Activated CD8-positive, alpha-beta memory T cell treated with anti-CD3 and anti-CD28 coated beads for 48 hours (primary cell): ENCODE data around the gene KRTAP2-1.
"Not testable (repeated sequence)": the region's sequence is repeated elsewhere in the genome, so short reads cannot be mapped to it uniquely, and the experiment has no call there.

Experiments
- DNase-seq, 3 experiments: peaks; one replicate each; pipeline ENCODE4 v3.0.0-alpha.2; 2020; ENCODE audit warnings: low read depth in 2 of 3, low spot score in 2 of 3

KRTAP2-1 gene

DNA sequence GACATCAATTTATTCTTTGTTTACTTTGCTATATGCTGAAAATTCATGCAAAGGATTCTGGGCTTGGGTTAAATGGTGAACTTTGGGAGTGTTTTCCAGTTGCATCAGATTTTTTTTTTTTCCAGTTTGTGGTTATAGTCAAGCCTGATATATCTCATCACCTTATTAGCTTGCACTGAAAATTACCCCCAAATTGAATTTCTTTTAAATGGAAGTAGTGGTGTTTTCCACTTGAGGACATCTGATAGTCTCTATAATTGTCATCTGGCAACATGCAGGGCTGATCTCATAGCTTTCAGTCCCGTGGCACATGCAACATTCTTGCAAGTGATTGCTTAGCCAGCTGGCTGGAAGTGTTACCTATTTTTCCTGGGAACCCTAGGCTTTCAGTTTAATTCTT is 33.5 kb downstream of the KRTAP2-1 start:
- DNase-seq = no peak

DNA sequence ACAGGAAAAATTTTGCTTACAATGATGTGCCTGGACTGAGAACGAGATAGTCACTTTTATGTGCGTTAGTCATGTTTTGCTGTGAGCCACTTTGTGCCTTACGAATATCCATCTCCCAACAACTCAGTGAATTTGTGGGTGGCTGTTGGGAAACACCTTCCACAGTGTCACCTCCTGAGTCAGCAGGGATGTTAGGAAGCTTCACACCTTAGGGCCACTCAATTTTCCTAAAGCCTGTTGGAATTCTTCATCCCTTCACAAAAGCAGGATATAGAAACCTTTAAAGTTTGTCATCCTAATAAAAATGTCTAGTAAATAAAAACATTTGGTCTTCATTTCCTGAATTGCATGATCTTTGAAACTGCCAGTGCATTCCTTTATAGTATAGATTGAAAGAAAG is 33.9 kb downstream of the KRTAP2-1 start:
- no peak for DNase-seq

DNA sequence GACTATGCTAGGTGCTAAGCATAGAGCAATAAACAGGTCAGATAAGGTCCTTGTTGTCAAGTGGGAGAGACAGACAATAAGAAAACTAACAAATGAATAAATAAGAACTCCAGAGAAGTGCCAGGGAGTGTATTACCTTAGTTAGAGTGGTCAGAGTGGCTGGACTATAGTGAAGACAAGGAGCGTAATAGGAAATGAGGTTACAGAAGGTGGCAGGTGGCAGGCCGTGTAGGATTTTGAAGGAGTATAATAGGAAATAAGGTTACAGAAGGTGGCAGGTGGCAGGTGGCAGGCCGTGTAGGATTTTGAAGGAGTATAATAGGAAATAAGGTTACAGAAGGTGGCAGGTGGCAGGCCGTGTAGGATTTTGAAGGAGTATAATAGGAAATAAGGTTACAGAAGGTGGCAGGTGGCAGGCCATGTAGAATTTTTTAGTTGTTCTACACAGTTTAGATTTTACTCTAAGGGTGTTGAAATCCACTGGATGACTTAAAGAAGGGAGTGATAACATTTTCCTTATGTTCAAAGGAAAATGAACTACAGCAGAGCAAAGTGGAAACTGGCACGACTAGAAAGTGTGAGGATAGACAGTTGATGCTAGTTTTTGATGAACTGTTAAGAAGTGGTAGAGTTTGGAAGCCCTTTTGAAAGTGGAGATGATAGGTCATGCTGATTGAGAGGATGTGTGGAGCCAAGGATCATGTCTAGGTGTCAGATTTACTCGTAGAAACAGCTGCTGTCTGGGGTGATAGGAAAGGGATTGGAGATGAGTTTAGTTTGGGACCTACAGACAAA is 34.6 kb downstream of the KRTAP2-1 start:
- DNase-seq = no peak

DNA sequence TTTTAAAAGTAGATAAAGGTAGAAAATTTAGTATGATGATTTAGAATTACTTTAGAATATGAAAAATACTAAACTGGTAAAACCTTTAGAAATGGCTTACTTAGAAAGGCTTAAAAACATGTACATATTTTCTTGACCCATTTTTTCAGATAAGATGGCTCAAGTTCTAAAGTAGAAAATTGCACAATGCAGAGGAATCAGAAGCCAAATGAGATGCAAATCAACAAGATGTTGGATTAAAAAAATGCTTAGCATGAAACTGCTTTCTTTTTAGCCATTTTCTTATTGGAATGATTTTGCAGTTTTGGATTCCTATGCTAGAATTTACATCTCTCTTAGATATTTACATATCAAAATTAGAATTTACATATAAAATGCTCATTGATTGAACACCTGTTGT is 36.7 kb downstream of the KRTAP2-1 start:
- no peak for DNase-seq

DNA sequence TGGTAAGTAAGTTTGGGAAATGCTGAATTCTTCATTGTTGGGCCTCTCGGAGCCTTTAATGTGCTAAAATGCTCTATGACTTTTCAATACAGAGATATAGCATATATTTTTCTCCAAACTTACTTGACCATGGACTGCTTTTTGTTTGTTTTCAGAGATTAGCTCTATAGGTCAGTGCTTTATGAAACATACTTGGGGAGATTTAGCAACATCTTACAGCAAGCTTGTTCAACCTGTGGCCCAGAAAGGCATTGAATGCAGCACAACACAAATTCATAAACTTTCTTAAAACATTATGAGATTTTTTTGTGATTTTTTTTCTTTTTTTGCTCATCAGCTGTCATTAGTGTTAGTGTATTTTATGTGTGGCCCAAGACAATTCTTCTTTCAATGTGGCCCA is 37.2 kb downstream of the KRTAP2-1 start:
- DNase-seq = no peak

DNA sequence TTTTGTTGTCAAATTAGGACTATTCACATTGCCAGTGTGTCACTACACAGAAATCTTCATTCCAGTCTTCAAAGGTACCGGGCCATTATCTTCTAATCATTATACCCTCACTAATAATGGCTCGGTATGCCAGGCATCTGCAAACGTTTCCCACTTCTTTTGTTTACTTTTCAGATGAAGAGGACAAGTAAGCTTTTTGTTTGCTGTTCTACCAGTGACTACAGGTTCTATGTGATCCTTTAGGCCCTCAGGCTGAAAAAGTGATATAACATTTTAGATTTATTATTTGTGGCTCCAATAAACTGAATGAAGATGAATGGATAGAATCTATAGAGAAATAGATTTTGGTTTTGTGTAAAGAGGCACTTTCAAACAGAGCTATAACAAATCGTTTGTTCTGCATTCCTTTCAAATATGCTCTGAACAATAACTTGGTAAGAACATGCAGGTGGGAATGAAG is 37.8 kb downstream of the KRTAP2-1 start:
- DNase-seq = no peak

DNA sequence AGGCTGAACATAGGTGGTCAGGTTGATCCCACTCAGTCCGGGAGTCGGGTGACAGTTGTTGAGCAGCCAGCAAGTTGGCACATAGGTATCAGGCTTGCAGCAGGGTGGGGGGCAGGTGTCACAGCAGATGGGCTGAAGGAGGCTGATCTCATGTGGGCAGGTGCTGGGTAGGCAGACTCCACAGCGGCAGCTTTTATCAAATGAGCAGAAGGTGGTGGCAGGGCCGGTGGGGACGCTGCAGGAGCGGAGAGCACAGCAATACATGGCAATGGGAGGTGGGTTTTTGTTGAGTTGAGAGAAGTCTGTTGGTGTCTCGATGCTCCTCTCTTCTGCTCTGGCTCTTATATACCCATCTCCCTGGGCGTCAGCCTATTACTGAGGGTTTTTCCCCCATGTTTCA is 38.3 kb downstream of the KRTAP2-1 start, which contains the start of gene KRTAP3-1:
Gene KRTAP3-1 (minus strand): TSS at position 318 of the 400 bp plus-strand sequence. CDS start 54 bp downstream, at position 264.
- no peak for DNase-seq

DNA sequence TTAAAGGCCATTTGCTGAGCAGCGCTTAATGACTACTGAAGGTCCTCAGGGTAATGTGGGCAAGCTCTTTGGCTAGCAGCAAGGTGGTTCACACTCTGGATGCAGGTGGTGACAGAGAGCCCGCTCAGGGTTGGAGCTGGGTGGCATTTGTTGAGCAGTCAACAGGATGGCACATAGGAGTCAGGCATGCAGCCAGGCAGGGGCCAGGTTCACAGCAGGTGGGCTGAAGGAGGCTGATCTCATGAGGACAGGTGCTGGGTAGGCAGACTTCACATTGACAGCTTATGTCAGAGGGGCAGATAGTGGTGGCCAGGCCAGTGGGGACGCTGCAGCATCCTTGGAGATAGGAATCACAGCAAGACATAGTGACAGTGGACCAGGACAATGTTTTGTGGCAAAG is 42.7 kb downstream of the KRTAP2-1 start:
- DNase-seq = no peak

DNA sequence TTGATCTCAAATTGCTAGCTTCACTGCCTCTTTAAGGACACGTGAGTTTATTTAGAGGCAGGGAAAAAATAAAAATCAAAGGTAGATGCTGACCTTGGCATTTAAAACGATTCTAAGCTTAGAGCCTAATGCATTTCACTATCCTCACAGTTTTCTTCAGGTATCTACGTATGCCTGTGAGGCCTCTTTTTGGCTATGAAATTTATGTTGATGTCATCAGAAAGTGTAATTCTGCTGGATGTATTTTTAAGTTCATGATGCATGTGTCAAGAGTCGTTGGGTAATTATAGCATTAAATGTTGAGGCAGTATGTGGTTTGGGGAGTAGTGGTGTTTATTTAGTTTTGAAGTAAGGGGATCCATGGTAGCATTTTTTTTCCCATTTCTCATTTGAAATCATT is 43.2 kb downstream of the KRTAP2-1 start:
- DNase-seq = no peak

DNA sequence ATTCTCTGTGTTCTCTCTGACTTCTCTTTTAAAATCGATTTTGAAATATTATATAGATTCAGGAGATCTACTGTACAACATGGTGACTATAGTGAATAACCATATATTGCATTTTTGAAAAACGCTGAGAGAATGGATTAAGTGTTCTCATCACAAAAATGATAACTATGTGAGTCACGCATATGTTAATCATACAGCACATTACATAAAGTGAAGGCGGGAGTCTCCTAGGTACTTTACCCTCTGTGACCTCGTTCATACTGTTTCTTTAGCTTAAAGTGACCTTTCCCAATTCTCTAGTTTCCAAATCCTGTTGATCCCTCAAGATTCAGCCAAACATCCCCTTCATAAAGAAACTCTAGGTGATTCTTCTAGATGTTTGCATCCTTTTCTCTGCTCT is 44.3 kb downstream of the KRTAP2-1 start:
- DNase-seq = no peak

DNA sequence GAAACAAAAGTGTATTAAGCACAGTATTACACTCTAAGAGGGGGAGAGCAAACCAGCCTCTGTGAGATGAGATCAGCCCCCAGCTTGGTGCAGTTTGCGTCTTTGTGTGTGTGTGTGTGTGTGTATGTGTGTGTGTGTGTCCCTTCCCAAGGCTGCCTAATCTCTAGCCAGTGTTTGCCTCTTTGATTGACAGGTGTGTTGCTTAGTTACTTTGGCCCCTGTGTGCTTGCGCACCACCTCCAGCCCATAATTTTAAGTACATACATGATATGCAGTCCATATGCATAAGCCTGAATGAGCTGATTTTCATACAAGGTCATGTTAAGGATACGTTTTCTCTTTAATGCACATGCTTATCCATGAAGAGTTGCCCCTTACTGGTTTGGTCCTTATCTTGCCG is 45.3 kb downstream of the KRTAP2-1 start:
- no peak for DNase-seq

DNA sequence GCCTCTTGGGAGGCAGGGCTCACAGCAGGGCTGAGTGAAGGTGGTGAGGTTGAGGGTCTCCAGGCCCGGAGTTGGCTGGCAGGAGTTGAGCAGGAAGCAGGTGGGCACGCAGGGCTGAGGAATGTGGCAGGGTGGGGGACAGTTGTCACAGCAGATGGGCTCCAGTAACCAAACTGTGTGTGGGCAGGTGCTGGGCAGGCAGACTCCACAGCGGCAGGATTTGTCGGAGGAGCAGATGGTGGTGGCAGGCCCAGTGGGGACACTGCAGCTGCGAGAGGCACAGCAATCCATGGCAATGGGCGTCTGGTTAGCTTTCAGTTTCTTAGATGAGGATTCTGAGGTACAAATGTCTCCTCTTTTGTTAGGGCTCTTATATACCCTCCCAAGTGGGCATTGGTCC is 47.6 kb downstream of the KRTAP2-1 start, which contains the start of gene KRTAP3-2:
Gene KRTAP3-2 (minus strand): TSS at position 344 of the 400 bp plus-strand sequence. CDS start 53 bp downstream, at position 291.
- not testable (repeated sequence) for DNase-seq

DNA sequence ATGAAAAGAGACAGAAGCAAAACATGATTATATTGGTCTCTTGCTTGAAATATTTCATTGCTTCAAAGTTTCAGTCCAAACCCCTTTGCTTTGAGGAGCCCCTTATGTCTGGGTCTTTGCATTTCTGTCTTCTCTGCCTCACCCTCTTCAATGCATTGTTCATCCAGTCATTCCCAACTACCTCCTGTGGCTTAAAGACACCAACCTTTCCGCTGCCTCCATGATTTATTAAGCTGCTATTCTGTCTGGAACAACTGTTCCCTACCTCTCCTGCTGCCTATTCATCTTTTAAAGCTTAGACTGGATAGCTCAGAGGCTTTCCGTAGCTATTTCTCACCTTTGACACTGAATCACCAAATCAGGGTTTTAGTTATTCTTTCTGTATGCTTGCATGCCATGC is 49.8 kb downstream of the KRTAP2-1 start:
- DNase-seq = no peak

DNA sequence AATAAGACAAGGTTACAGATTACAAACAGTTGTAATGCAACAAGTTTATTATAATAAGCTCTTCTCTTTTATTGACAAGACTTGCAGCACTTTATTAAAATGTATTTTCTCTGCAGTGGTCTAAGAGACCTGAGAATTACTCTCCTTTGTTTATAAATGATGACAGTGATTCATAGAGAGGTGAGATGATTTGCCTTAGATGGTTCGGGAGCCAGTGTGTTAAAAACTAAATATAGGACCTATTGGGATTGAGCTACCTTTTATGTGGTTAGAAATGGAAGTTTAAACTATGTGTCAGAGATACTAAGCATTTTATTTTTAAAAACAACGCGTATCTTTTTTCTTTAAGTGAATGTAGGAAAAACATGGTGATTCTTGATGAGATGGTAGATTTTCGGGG is 50.3 kb downstream of the KRTAP2-1 start:
- no peak for DNase-seq
